Adrenal gland (tissue), 5 donors: Measurements from ENCODE around the gene MAPK4.

Experiments used
- POLR2A ChIP-seq, 2 donors: fragments of 450-650 bp; IDR thresholded peaks; one replicate each; pipeline ENCODE4 v1.6.1; 2017; ENCODE audit warnings: antibody characterized with exemption in 2 of 2, mild to moderate bottlenecking in 2 of 2, moderate library complexity in 1 of 2
- TF ChIP-seq, protein P1 (sequence below), 6 experiments: fragments of 450-650 bp in 4 of 6; fragments of 200-600 bp in 2 of 6; sonication (generic) in 1 of 6; IDR thresholded peaks; 1 replicate in 5 of 6; 2 replicates in 1 of 6; pipeline versions ENCODE4 v1.5.1 to v1.8.0; 2016 to 2021; ENCODE audit warnings: antibody characterized with exemption in 6 of 6, mild to moderate bottlenecking in 2 of 6, moderate library complexity in 1 of 6
- donor health status: DM: no; HTN: no; CAD: no.

DNA sequence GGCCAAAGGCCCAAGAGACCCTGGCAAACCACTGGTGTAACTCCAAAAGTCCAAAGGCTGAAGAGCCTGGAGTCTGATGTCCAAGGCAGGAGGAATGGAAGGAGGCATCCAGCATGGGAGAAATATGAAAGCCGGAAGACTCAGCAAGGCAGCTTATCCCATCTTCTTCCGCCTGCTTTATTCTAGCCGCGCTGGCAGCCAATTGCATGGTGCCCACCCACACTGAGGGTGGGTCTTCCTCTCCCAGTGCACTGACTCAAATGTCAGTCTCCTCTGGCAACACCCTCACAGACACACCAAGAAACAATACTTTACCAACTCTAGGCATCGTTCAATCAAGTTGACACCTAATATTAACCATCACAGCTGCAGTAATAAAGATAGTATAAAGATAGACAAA is 34.1 kb downstream of the MAPK4 start:
- no peak for TF ChIP-seq POLR2A (IDR thresholded peaks at IDR 0.05)
- TF ChIP-seq, protein P1, sequence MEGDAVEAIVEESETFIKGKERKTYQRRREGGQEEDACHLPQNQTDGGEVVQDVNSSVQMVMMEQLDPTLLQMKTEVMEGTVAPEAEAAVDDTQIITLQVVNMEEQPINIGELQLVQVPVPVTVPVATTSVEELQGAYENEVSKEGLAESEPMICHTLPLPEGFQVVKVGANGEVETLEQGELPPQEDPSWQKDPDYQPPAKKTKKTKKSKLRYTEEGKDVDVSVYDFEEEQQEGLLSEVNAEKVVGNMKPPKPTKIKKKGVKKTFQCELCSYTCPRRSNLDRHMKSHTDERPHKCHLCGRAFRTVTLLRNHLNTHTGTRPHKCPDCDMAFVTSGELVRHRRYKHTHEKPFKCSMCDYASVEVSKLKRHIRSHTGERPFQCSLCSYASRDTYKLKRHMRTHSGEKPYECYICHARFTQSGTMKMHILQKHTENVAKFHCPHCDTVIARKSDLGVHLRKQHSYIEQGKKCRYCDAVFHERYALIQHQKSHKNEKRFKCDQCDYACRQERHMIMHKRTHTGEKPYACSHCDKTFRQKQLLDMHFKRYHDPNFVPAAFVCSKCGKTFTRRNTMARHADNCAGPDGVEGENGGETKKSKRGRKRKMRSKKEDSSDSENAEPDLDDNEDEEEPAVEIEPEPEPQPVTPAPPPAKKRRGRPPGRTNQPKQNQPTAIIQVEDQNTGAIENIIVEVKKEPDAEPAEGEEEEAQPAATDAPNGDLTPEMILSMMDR (IDR thresholded peaks at IDR 0.05), result no peak
